Stimulated activated CD8-positive, alpha-beta memory T cell treated with anti-CD3 and anti-CD28 coated beads, Interleukin-7, amount 100 ng/mL, for 1 hour (primary cell): ENCODE results near the gene MAN1B1.
"Not testable (repeated sequence)": the region's sequence is repeated elsewhere in the genome, so short reads cannot be mapped to it uniquely, and the experiment has no call there.

Source experiments
- DNase-seq, 2 donors: peaks; one replicate each; pipeline ENCODE4 v3.0.0-alpha.2; 2020; ENCODE audit warnings: low read depth in 2 of 2

MAN1B1 gene

DNA sequence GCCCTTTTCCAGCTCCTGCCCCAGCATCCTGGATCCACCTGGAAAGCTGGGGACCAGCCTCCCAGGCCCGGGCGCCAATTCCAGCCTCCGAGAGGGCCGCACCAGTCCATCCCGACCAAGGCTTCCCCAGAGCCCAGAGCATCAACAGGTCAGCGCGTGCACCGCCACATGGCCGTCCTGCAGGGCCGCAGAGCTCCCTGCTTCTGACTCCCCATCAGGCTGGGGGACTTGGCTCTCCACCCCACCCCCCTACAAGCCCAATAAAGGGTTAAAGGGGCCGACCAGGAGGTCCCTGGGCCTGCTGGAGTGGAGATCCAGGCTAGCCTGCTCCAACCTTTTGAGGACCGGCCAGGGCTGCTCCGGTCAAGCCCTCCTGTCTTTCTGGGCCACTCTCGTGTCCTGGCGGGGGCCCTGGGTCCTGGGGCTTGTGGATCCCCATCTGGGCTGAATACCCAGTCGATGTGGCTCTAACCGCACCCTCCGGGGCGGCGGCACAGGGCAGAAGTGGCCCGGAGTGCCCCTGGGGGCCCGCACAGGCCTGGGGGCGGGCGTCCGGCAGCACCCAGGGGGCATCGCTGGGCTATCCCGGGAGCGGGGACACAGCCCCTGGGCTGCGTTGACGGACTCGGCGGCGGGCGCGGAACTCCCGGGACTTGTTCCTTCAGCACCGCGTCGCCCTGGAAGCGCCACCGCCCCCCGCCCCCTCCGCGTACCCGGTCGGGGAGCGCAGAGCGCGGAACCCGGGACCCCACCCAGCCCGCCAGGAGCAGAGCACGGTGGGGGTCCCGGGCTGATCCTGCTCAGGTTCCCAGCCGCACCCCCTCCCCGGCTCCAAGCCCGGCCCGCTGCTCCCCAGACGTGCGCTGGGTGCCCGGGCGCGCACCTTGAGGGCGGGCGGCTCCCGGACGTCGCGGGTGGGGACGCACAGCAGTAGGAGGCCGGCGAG is 33.5 kb upstream of the MAN1B1 start:
- no peak for DNase-seq

DNA sequence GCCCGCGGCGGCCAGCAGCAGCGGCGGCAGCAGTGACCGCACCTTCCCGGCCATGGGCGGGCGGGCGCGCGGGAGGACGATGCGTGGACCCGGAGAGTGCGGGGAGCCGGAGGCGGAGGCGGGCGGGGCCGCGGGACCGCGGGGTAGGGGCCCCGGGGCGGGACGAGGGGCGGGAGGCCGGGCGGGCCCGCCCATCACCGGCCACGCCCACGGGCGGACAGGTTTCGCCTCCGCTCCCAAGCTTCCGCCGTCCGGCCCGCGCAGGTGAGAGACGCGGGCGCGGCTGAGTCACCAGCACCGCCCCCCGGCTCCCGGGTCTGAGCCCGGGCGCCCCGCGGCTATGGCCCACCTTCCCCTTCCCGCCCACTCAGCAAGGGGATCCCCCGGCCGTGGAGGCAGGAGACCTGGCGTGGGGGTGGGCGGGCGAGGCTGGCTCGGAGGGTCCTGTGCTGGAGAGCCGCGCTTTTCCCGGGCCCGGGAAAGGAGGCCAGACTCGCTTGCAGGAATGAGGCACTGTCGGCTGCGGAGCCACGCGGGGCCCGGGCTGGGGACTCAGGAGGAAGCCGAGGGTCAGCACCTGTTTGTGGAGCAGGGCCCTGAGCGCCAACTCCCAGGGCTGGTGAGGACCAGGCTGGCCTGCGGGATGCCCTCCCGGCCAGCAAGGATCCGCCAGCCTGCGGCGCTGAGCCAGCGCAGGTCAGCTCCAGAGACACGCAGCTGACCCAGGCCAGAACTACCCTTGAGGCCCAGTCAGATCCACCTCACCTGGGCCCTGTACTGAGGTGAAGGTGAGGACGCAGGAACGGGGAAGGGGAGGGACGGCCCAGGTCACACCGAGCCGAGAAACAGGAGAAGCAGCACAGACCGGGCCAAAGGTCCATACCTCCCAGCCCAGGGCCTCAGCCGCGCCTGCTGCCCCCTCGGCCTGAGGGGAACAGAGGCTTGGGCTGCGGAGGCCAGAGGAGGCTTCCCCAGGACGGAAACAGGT is 32.5 kb upstream of the MAN1B1 start, which contains the start of gene ENTPD2:
TSS of gene ENTPD2 (minus strand) at position 118 of the 988 bp plus-strand sequence. CDS start at position 54, 64 bp downstream.
- DNase-seq = no peak

DNA sequence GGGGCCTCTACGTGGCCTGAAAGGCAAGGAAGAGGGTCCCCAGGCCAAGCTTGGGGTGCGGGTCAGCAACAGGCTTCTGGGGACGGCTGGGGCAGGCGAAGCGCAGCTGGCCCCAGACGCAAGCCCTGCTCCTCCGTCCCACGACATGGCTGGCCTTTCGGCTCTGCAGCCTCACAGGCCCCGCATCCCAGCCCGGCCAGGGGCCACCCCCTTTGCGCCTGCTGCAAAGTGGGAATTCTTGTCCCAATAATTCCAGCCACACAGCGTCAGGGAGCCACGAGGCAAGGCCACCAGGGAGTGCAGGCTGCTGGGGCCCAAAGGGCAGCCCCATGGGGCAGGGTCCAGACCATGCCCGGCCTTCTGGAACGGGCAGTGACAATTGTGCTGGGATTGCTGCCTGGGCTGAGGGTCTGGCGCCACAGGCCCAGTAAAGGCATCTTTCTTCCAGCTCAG is 31.8 kb upstream of the MAN1B1 start:
- no peak for DNase-seq

DNA sequence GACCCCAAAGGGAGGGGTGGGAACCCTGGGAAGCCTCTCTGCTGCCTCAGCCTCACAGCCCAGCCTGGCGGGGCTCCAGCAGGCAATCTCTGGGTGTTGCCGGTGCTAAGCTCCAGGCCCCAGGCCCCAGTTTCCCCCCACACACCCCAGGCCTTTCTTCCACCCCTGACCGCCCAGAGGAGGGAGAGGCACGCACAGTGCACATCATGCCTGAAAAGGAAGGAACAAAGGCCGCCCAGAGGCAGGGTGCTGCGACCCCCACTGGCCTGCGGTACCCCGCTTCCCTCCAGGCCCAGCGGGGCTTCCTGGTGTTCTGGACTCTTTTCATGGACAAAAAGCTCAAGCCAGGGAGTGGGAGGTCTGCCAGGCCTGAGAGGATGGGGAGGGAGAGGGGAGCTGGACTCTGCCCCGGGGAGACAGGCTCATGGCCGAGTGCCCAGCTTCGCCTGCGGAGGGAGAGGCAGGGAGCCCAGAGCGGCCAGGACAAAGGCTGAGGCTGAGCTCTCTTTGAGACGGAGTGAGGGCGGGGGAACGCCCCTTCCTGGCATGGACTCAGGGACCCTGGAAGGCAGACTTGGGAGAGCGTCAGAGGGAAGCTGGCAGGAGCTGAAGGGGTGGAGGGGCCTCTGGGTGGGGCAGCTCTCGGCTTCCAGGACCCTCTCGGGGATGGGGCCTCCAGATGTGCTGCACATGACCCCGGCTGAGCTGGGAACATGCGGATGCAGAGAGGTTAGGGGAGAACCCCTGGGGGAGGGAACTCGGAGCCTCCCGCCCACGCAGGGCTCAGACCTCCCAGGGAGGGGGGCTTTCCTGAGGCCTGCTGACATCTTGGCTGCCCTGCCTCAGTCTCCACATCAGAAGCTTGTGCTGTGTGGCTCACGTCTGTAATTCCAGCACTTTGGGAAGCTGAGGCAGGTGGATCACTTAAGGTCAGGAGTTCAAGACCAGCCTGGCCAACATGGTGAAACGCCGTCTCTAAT is 31.1 kb upstream of the MAN1B1 start:
- DNase-seq = no peak

DNA sequence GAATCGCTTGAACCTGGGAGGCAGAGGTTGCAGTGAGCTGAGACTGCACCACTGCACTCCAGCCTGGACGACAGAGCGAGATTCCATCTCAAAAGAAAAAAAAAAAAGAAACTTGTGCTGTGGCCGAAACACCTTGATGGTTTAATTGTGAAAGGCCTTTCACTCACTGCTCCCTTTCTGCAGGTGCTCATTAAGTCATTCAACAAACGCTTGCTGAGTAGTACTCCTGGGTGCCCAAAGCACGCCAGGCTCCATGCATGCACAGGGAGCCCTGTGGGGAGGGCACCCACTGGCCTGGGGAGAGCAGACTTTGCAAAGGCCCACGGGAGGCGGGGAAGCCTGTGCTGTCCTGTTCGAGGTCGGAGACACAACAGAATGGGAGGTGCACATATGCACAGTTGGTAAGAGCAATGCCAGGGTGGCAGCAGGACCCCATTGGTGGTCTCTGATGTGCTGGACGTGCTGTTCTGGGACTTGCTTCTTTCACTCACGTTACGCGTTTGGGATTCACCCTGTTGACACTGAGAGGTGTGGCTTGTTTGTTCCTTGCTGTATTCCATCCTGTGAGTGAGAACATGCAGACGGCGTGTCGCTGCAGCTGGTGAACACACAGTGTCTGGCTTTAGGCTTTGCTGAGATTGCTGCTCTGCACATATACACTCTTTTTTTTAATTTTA is 29.9 kb upstream of the MAN1B1 start:
- DNase-seq = no peak

DNA sequence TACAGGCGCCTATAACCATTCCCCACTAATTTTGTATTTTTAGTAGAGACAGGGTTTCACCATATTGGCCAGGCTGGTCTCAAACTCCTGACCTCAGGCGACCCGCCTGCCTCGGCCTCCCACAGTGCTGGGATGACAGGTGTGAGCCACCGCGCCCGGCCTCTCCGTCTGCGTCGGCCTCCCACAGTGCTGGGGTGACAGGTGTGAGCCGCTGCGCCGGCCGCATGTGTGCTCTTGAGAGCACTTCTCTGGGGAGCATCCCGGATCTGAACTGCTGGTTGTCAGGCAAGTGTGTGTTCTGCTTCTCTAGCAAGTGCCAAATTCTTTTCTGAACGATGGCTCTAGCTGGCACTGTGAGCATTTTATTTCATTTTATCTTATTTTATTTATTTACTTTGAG is 29.2 kb upstream of the MAN1B1 start:
- no peak for DNase-seq

DNA sequence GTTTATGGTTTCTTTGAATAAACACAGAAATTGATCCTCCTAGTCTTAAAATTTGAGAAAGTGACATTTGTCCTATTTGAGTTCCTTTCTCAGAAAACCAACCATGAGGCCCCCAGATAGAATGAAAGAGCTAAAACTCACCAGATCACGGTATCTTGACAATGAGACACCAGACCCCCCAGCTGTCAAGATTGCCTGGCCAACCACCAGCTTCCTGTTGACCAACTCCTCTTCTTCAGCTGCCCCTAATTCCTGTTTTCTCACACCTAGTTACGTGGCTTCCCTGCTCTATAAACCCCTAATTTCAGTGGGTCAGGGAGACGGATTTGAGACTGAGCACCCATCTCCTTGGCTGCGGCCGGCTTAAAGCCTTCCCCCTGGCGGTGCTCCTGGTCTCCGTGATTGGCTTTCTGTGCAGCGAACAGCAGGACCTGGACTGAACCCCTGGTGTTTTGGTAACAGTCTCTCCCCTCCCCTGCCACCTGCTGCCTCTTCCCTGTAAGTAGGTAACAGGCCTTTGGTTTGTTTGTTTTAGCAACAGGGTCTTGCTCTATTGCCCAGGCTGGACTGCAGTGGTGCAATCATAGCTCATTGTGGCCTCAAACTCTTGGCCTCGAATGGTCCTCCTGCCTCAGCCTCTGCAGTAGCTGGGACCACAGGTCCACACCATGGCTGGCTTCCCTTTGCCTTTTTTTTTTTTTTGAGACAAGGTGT is 28.1 kb upstream of the MAN1B1 start:
- DNase-seq = no peak

DNA sequence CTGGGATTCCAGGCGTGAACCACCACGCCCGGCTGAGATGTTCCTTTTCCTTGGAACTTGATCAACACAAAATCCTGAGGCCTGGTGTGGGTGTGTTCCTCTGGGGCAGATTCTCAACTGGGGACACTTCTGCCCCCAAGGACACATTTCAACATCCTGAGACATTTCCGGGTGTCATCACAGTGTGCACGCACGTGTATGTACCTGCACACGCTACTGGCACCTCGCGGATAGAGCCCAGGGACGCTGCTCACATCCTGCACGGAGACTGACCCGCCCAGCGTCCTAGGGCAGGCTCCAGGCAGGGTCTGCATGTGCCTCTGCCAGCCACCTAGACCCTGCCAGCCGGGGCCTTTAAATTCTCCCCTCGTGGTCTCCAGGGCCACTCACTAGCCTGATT is 24.4 kb upstream of the MAN1B1 start:
- DNase-seq = no peak

DNA sequence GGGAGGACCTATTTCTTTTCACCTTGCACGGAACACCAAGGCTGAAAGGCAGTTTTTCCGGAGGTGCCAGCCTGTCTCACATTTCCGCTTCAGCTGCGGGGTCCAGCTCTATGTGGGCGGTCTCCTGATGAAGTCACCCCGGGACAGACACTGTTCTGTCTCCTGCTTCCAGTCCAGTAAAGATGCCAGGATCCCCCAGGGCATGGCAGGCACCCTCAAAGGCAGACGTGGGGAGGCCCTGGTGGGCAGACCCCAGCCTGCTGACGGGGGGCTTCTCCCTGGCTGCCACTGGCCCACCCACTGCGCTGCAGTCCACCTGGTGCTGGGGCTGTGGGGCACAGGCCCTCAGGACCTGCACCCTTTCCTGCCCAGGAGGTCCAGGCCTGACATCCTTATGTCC is 24.0 kb upstream of the MAN1B1 start:
- DNase-seq = not testable (repeated sequence)

DNA sequence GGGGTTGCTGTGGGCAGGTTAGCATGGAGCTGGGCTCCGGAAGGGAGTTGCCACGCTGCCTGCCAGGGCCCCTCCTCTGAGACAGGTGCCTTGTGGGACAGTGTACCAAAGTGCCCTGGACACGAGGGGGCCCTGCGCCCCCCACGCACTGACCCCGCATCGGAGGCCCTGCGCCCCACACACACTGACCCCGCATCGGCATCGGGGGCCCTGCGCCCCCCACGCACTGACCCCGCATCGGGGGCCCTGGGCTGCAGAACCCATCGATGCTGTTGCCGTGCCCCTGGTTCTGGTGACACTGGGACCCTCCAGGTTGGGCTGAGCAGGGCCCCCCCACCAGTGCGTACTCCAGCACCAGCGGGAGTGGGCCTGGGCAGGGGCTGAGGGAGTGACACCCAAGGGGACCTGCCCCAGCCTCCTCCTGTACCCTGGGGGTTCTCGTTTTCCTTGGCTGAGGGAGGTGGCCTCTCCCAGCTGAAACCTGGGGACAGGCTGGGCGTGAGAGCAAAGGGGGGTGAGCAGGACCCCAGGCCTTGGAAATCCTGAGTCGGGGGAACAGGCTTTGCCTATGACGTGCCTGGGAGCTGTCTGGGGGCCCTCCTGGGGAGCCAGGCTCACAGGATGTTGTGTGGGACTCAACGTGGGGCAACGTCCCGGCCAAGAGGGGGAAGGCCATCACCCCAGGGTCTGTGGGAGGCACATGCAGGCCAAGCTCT is 23.3 kb upstream of the MAN1B1 start:
- no peak for DNase-seq

DNA sequence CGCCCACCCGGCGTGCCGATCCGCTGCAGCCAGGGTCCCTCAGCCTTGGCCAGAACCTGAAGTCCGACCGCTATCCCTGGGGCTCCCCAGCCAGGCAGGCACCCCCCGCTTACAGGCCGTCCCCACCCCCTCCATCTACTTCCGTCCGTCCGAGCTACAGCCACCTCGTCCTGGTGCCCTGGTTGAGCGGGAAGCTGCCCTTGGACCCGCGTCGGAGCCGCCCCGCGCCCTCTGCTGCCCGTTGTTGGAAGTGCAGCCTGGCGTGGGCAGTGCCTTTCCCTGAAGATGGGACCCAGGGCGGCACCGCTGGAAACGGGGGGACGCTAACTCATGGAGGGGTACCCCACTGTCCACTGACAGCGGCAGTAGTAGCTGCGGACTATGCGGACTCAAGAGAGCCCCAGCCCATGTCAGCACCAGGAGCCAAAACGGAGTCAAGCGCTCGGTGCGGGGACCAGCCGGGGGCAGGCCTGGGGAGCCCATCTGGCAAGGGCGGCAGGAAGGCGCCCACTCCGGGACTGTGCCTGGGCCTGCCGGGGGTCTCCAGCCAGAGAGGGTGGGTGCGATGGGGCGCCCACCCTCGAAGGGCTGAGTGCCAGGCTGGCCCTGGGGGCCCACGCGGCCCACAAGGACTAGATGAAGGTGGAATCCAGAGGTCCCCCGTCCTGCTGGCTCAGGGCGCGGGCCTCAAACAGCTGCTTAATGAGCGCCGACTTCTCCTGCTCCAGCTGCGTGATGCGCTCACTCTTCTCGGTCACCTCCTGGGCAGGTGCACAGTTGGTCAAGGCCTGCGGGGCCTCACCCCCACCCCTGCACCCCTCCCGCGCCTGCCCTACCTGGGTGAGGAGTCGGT is 22.5 kb upstream of the MAN1B1 start:
- peak in 1 of 2 donors; percentile 49 for DNase-seq

DNA sequence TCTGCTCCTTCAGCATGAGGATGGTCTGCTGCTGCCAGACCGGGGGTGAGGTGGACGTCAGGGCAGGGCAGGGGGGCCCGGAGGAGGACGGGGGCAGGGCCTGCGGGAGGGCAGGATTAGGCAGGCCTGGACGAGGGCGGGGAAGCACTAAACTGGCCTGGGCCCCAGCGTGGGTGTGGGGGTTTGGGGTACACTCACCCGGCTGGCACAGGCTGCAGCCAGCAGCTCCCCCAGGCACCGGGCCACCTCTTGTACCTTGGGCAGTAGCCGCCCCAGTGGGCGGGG is 22.0 kb upstream of the MAN1B1 start:
- no peak for DNase-seq

DNA sequence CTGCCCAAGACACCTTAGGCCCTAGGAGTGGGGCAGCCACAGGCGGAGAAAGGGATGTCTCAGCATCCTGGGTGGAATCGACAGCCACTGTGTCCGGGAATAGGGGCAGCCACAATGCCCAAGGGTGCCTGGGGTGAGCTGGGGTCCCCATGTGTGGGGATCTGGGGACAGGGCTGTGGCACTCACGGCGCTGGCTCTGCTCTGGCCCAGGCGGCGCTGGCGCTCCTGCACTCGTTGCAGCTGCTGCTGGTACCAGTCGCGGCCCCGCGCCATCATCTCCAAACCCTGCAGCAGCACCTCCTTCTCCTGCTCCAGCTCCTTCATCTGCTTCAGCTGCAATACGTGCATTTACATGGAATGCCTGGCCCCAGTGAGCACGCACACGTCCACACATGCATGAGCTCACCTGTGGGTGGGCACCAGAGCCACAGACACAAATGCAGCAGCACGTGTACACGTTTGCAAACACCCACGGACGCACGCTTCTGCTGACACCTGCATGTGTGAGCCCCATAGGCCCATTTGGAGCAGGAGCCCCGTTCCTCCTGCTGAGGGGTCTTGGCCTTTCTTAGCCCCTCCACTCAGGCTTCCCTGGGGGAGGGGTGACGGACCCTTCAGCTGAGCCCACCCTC is 21.3 kb upstream of the MAN1B1 start:
- no peak for DNase-seq

DNA sequence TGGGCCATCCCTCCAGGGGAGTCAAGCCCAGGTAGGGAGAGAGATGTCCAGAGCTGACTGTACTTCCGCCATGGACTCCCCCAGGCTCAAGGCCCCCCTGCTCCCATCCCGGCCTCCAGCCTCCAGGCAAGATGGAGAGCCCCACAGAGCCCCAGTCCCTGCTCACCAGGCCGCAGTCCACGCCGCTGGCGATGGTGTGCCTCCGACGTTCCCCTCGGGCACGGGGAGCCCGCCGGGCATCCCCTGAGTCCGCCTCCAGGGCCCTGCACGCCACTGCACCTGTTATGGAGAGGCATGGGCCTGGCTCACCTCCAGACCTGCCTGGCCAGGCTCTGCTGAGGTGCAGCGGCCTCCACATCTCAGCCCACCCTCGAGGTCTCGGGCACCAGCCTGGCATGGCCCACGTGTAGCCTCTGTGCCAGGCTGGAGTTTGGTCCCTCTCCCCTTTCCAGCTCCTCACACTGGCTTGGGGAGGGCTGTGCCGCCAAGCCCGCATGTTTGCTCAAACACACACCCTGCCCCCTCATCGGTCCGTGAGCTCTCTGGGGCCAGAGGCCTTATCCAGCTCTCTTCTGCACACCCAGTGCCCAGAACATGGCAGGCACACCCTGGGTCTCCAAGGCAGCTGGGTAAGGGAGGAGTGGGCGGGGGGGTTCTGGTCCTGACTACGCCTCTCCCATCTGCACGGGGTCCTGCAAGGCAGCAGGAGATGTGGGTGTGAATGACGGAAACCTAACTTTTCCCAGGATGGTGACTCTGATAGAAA is 20.5 kb upstream of the MAN1B1 start:
- no peak for DNase-seq

DNA sequence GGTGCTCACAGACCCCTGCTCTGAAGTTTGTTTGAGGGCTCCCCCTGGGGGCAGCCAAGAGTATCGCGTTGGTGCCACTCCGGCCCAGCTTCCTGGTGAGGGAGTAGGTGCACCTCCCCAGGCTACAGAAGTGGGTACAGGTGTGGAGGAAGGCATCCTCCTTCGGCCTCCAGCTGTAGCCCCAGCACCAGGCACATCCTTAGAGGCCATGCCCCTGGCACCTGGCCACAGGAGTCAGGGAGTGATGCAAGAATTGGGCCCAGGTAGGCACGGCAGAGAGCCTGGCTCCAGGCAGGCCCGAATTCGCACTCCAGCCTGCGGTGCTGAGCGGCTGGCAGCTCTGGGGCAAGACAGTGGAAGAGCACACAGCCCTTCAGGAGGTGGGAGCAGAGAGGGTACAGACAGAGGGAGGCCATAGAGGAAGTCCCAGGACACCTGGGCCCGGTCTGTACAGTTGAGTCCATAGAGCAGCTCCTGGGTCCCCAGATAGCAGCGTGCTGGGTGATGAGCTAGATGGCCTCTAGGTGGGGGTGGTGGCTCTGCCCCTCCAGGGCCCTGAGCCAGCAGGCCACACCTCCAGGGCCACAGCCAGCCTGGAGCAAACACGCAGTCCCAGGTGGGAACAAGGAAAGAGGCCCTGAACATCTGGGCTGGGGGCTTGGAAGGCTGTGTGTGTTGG is 18.8 kb upstream of the MAN1B1 start:
- peak; percentile 65 to 78 for DNase-seq
